ENCODE data around the gene RNF103. TPM values are rescaled to one million over a fixed set of nuclear protein-coding genes. Genes with fewer than 3 reads are reported as not detected.

The RNF103 gene
- total and polyA plus RNA-seq, 2 experiments from 2014 or later = 35.3 to 59.4 TPM

GRCh38 chr2:86570059-86570458, 53.6 kb downstream of the RNF103 start:
- Histone ChIP-seq H3K36me3 (replicated peaks; ENCODE audit: insufficient read depth, low read depth) (no peaks in the 10 kb centered on the region), H3K27ac (no peak overlapping the region), H3K9me2 (replicated peaks; ENCODE audit: insufficient read depth) (no peaks in the 10 kb centered on the region), H2AFZ (no peak overlapping the region), H3K4me1 (ENCODE audit: insufficient read depth) (no peaks in the 10 kb centered on the region), H3K4me2 (no peak overlapping the region), H3K27me3 (no peaks in the 10 kb centered on the region), H4K20me1 (ENCODE audit: insufficient read depth, poor library complexity, severe bottlenecking) (no peaks in the 10 kb centered on the region), H3K9me3 (ENCODE audit: low read depth) (no peaks in the 10 kb centered on the region), H3K4me3 (no peak overlapping the region), H3K79me2 (no peaks in the 10 kb centered on the region)
- TF ChIP-seq EZH2 (IDR thresholded peaks at IDR 0.05; ENCODE audit: borderline replicate concordance) = no peak
- no peak for TF ChIP-seq EZH2phosphoT487 (IDR thresholded peaks at IDR 0.05; ENCODE audit: low read depth, severe bottlenecking, unreplicated experiment)
- TF ChIP-seq CTCF (IDR thresholded peaks at IDR 0.05; ENCODE audit: poor library complexity) = no peak
- 93% methylated on average over 3 of the region's 3 CpGs for WGBS (ENCODE audit: low lambda C conversion rate, missing lambda C conversion rate)
- DNase-seq (ENCODE audit: low spot score) = no peak

GRCh38 chr2:86566821-86567190, 56.9 kb downstream of the RNF103 start:
- peaks cover 5% of the 10 kb centered on the region for H3K4me1 ChIP-seq (ENCODE audit: insufficient read depth)
- H3K27ac ChIP-seq = no peak overlapping the region
- no peaks in the 10 kb centered on the region for H3K9me2 ChIP-seq (replicated peaks; ENCODE audit: insufficient read depth)
- peaks cover 8% of the 10 kb centered on the region for H3K79me2 ChIP-seq
- no peaks in the 10 kb centered on the region for H3K27me3 ChIP-seq
- H3K36me3 ChIP-seq (replicated peaks; ENCODE audit: insufficient read depth, low read depth) = no peaks in the 10 kb centered on the region
- no peaks in the 10 kb centered on the region for H4K20me1 ChIP-seq (ENCODE audit: insufficient read depth, poor library complexity, severe bottlenecking)
- no peak overlapping the region for H2AFZ ChIP-seq
- no peak overlapping the region for H3K4me3 ChIP-seq
- no peak for TF ChIP-seq CTCF (IDR thresholded peaks at IDR 0.05; ENCODE audit: poor library complexity)
- no peak for TF ChIP-seq EZH2phosphoT487 (IDR thresholded peaks at IDR 0.05; ENCODE audit: low read depth, severe bottlenecking, unreplicated experiment)
- TF ChIP-seq EZH2 (IDR thresholded peaks at IDR 0.05; ENCODE audit: borderline replicate concordance) = no peak
- DNase-seq (ENCODE audit: low spot score) = no peak
- H3K4me2 ChIP-seq = no peak overlapping the region
- H3K9me3 ChIP-seq (ENCODE audit: low read depth) = no peaks in the 10 kb centered on the region

- Histone ChIP-seq H3K4me3 (no peak overlapping the region), H3K27me3 (no peaks in the 10 kb centered on the region), H3K9me3 (ENCODE audit: low read depth) (no peaks in the 10 kb centered on the region), H2AFZ (no peak overlapping the region), H3K79me2 (peaks cover 14% of the 10 kb centered on the region), H3K9me2 (replicated peaks; ENCODE audit: insufficient read depth) (no peaks in the 10 kb centered on the region), H3K36me3 (replicated peaks; ENCODE audit: insufficient read depth, low read depth) (no peaks in the 10 kb centered on the region), H3K4me2 (no peak overlapping the region), H3K4me1 (ENCODE audit: insufficient read depth) (peaks cover 9% of the 10 kb centered on the region), H3K27ac (no peak overlapping the region), H4K20me1 (ENCODE audit: insufficient read depth, poor library complexity, severe bottlenecking) (no peaks in the 10 kb centered on the region)
- WGBS (ENCODE audit: low lambda C conversion rate, missing lambda C conversion rate) = 80% methylated on average over 6 of the region's 6 CpGs
- no peak for DNase-seq (ENCODE audit: low spot score)
- TF ChIP-seq CTCF (IDR thresholded peaks at IDR 0.05; ENCODE audit: poor library complexity) = no peak
- no peak for TF ChIP-seq EZH2phosphoT487 (IDR thresholded peaks at IDR 0.05; ENCODE audit: low read depth, severe bottlenecking, unreplicated experiment)
- no peak for TF ChIP-seq EZH2 (IDR thresholded peaks at IDR 0.05; ENCODE audit: borderline replicate concordance)
Measured at GRCh38 chr2:86566158-86566820, 57.4 kb downstream of the RNF103 start.

All from hepatocyte (in vitro differentiated cells).